A673 (cell line): ENCODE data around the gene ACTN2. TPM values are rescaled to one million over a fixed set of nuclear protein-coding genes. Genes with fewer than 3 reads are reported as not detected.

Experiments
- BruUV-seq: library from RNA; stranded (reverse); fragments of 400-500 nt; replicated peaks from 2 replicates; lab custom pipeline; 2021; lab: Mats Ljungman, UMichigan
- CTCF ChIA-PET: fragments of 300-600 bp; sonication (Branson Sonifier 250); formaldehyde crosslinking; loops from one replicate; lab custom pipeline; 2022; ENCODE audit warnings: antibody characterized with exemption; lab: Charles Lee
- POLR2A ChIA-PET: fragments of 300-600 bp; sonication (Branson Sonifier 250); formaldehyde crosslinking; loops from one replicate; lab custom pipeline; 2022; ENCODE audit warnings: antibody characterized with exemption; ENCODE audit not compliant: low non-redundant PET; lab: Charles Lee
- DNase-seq: peaks from one replicate; pipeline ENCODE4 v3.0.0-alpha.2; 2015; ENCODE audit warnings: low spot score
- H3K27ac ChIP-seq: fragments of 200-600 bp; sonication (generic); 2 replicates; pipeline ENCODE4 v1.5.1; 2016; ENCODE audit warnings: mixed run types, low read depth, mild to moderate bottlenecking, mixed read lengths, antibody characterized with exemption, low read length; ENCODE audit not compliant: poor library complexity, severe bottlenecking
- H3K27me3 ChIP-seq: fragments of 200-600 bp; sonication (generic); replicated peaks from 2 replicates; pipeline ENCODE4 v1.6.1; 2017; ENCODE audit warnings: mixed run types, low read depth, mild to moderate bottlenecking, mixed read lengths, antibody characterized with exemption, low read length; ENCODE audit not compliant: insufficient read depth, poor library complexity
- H3K36me3 ChIP-seq: fragments of 200-600 bp; sonication (generic); 2 replicates; pipeline ENCODE4 v1.6.1; 2016; ENCODE audit warnings: mixed run types, mild to moderate bottlenecking, mixed read lengths, antibody characterized with exemption, low read length; ENCODE audit not compliant: insufficient read depth, poor library complexity, severe bottlenecking
- H3K4me1 ChIP-seq: fragments of 200-600 bp; sonication (generic); 2 replicates; pipeline ENCODE4 v1.6.1; 2017; ENCODE audit warnings: mixed run types, mild to moderate bottlenecking, mixed read lengths, antibody characterized with exemption, low read length; ENCODE audit not compliant: insufficient read depth, poor library complexity, severe bottlenecking
- H3K4me3 ChIP-seq: fragments of 200-600 bp; sonication (generic); 2 replicates; pipeline ENCODE4 v1.5.1; 2016; ENCODE audit warnings: low read depth, mixed run types, mild to moderate bottlenecking, mixed read lengths, low read length; ENCODE audit not compliant: poor library complexity, severe bottlenecking
- H3K9me3 ChIP-seq: fragments of 200-600 bp; sonication (generic); 2 replicates; pipeline ENCODE4 v1.6.1; 2016; ENCODE audit warnings: mixed run types, low read depth, mild to moderate bottlenecking, mixed read lengths, antibody characterized with exemption, low read length; ENCODE audit not compliant: poor library complexity, severe bottlenecking
- EZH2 ChIP-seq: fragments of 200-600 bp; sonication (generic); IDR thresholded peaks from 2 replicates; pipeline ENCODE4 v1.6.1; 2017; ENCODE audit warnings: borderline replicate concordance, low read depth, mild to moderate bottlenecking, mixed read lengths, antibody characterized with exemption, low read length; ENCODE audit not compliant: poor library complexity, severe bottlenecking
- intact Hi-C: fragments of 100-400 bp; cut with micrococcal nuclease; formaldehyde crosslinking; loops from one replicate; pipeline ENCODE4 v1.10.0; 2022; ENCODE audit not compliant: unreplicated experiment
- total RNA-seq: library from RNA; stranded (reverse); gene quantifications from 2 replicates; pipeline ENCODE4 v1.2.3, GENCODE V29; 2021
- TF ChIP-seq, protein P1 (sequence below): fragments of 300-800, 200-600 bp; sonication (generic); conservative IDR thresholded peaks from 2 replicates; pipeline ENCODE4 v1.5.1; 2017; ENCODE audit warnings: low read depth, mild to moderate bottlenecking, antibody characterized with exemption, low read length, moderate library complexity, mixed read lengths

ACTN2 gene
- total RNA-seq, 1 experiment from 2014 or later, result 39.4 TPM

DNA sequence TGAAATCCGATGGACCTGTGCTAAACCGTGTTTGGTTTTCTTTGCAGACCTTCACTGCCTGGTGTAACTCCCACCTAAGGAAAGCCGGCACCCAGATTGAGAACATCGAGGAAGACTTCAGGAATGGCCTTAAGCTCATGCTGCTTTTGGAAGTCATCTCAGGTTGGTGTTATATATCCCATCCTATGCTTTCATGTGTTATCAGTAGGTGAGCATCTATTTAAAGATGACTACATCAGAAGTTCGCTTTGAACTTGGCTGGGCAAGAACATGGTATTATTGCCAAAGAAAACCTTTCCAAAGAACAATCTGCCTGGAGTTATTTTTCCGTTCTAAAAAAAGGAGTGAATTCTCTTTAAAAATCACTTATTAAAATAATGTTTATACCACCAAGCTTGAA, 31.5 kb downstream of the ACTN2 start:
- intact Hi-C loops, result no loop called here
- CTCF ChIA-PET, result no interaction called here
- no peak overlapping the region for H3K4me3 ChIP-seq
- POLR2A ChIA-PET, result no interaction called here
- no peak overlapping the region for H3K27ac ChIP-seq
- no peaks in the 10 kb centered on the region for H3K27me3 ChIP-seq
- DNase-seq, result no peak
- peaks cover 36% of the 10 kb centered on the region for H3K36me3 ChIP-seq
- BruUV-seq, result no TSS peak
- peaks cover 23% of the 10 kb centered on the region for H3K4me1 ChIP-seq
- TF ChIP-seq EZH2, result no peak
- TF ChIP-seq, protein P1, sequence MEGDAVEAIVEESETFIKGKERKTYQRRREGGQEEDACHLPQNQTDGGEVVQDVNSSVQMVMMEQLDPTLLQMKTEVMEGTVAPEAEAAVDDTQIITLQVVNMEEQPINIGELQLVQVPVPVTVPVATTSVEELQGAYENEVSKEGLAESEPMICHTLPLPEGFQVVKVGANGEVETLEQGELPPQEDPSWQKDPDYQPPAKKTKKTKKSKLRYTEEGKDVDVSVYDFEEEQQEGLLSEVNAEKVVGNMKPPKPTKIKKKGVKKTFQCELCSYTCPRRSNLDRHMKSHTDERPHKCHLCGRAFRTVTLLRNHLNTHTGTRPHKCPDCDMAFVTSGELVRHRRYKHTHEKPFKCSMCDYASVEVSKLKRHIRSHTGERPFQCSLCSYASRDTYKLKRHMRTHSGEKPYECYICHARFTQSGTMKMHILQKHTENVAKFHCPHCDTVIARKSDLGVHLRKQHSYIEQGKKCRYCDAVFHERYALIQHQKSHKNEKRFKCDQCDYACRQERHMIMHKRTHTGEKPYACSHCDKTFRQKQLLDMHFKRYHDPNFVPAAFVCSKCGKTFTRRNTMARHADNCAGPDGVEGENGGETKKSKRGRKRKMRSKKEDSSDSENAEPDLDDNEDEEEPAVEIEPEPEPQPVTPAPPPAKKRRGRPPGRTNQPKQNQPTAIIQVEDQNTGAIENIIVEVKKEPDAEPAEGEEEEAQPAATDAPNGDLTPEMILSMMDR, result no peak
- no peaks in the 10 kb centered on the region for H3K9me3 ChIP-seq

- Histone ChIP-seq H3K9me3 (no peaks in the 10 kb centered on the region), H3K27ac (no peak overlapping the region), H3K36me3 (peaks cover 37% of the 10 kb centered on the region), H3K4me1 (peaks cover 23% of the 10 kb centered on the region), H3K4me3 (no peak overlapping the region), H3K27me3 (no peaks in the 10 kb centered on the region)
- no TSS peak for BruUV-seq
- intact Hi-C loops, result no loop called here
- TF ChIP-seq, protein P1, result no peak
- TF ChIP-seq EZH2, result no peak
- CTCF ChIA-PET, result no interaction called here
- no peak for DNase-seq
- POLR2A ChIA-PET, result no interaction called here
Measured at GRCh38 chr1:236718328-236718727, 32.0 kb downstream of the ACTN2 start.

DNA sequence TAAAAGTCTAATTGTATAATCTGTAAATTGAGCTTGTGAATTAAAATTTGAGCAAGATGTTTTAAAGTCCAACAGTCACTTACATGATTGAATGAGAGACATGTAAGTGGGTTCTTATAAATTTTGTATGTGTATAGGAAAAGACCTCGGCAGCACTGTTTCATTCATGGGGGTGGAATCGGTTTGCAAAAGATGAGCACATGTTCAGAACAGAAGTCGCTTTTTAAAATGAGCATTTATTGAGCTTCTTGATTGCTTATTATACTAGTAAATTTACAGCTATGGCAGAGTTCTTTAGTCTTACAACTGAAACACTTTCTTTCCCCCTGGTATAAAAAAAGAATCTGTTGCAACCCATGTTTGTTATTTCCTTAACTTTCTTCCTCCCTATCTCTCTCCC, 33.9 kb downstream of the ACTN2 start:
- no peak for DNase-seq
- ChIA-PET POLR2A (no interaction called here), CTCF (interaction anchor here (0.6 kb wide), 1 partner anchor 22 kb away, joined by 3 read pairs; no protein-coding TSS in a partner anchor)
- Histone ChIP-seq H3K27me3 (no peaks in the 10 kb centered on the region), H3K27ac (peak overlapping the region; percentile 57), H3K4me1 (peaks cover 30% of the 10 kb centered on the region), H3K36me3 (peaks cover 37% of the 10 kb centered on the region), H3K9me3 (no peaks in the 10 kb centered on the region), H3K4me3 (no peak overlapping the region)
- TF ChIP-seq EZH2, result no peak
- TF ChIP-seq, protein P1, result no peak
- intact Hi-C loops, result no loop called here
- no TSS peak for BruUV-seq
